HepG2 (cell line): Measurements from ENCODE around the gene EMC9. TPM values are rescaled to one million over a fixed set of nuclear protein-coding genes. Genes with fewer than 3 reads are reported as not detected.

Experiments
- BRCA1 ChIP-seq: sonication (generic); formaldehyde crosslinking; IDR thresholded peaks from 2 replicates; pipeline ENCODE4 v1.4.0; 2020; ENCODE audit warnings: missing genetic modification reagents
- KAT8 ChIP-seq: IDR thresholded peaks from 2 replicates; pipeline ENCODE4 v1.6.1; 2016; ENCODE audit warnings: missing genetic modification reagents, missing compliant biosample characterization
- MIXL1 ChIP-seq: IDR thresholded peaks from 2 replicates; pipeline ENCODE4 v1.6.1; 2016
- MTERF4 ChIP-seq: sonication (generic); formaldehyde crosslinking; IDR thresholded peaks from 2 replicates; pipeline ENCODE4 v1.8.0; 2023; ENCODE audit warnings: mild to moderate bottlenecking, missing genetic modification reagents
- NFAT5 ChIP-seq: sonication (generic); formaldehyde crosslinking; IDR thresholded peaks from 2 replicates; pipeline ENCODE4 v1.4.0; 2020; ENCODE audit warnings: missing genetic modification reagents
- NFE2L1 ChIP-seq: sonication (generic); formaldehyde crosslinking; IDR thresholded peaks from 2 replicates; pipeline ENCODE4 v1.4.0; 2020; ENCODE audit warnings: missing genetic modification reagents, mild to moderate bottlenecking, borderline replicate concordance
- NFIB ChIP-seq: sonication (generic); formaldehyde crosslinking; IDR thresholded peaks from 2 replicates; pipeline ENCODE4 v1.9.0; 2021; ENCODE audit warnings: missing genetic modification reagents, mild to moderate bottlenecking, borderline replicate concordance
- NONO ChIP-seq, 2 experiments: fragments of 450-650 bp in 1 of 2; sonication (generic) in 1 of 2; formaldehyde crosslinking in 1 of 2; IDR thresholded peaks in 1 of 2; conservative IDR thresholded peaks in 1 of 2; 2 replicates each; pipeline versions ENCODE4 v1.6.1 to v1.8.0; 2017 to 2022; ENCODE audit warnings: mild to moderate bottlenecking in 1 of 2, missing genetic modification reagents in 1 of 2, moderate library complexity in 1 of 2
- PLSCR1 ChIP-seq: sonication (generic); formaldehyde crosslinking; IDR thresholded peaks from 2 replicates; pipeline ENCODE4 v1.5.0; 2020; ENCODE audit warnings: missing genetic modification reagents, mild to moderate bottlenecking, borderline replicate concordance
- RBM39 ChIP-seq: fragments of 200-400 bp; formaldehyde crosslinking; IDR thresholded peaks from one replicate; pipeline ENCODE4 v1.6.1; 2018; ENCODE audit warnings: antibody characterized with exemption, mild to moderate bottlenecking, low read depth, low read length; ENCODE audit not compliant: poor library complexity, severe bottlenecking
- RFXAP ChIP-seq: sonication (generic); formaldehyde crosslinking; IDR thresholded peaks from 2 replicates; pipeline ENCODE4 v1.4.0; 2020; ENCODE audit warnings: missing genetic modification reagents, borderline replicate concordance
- WIZ ChIP-seq: sonication (generic); formaldehyde crosslinking; IDR thresholded peaks from 2 replicates; pipeline ENCODE4 v1.5.1; 2020; ENCODE audit warnings: mild to moderate bottlenecking, missing genetic modification reagents
- XRCC5 ChIP-seq: fragments of 200-400 bp; formaldehyde crosslinking; optimal IDR thresholded peaks from 2 replicates; pipeline ENCODE3; 2017; ENCODE audit warnings: mild to moderate bottlenecking, low read length
- ZFP36L1 ChIP-seq: sonication (generic); formaldehyde crosslinking; IDR thresholded peaks from 2 replicates; pipeline ENCODE4 v1.8.0; 2022; ENCODE audit warnings: mild to moderate bottlenecking, missing genetic modification reagents, moderate library complexity
- ZNF33B ChIP-seq: sonication (generic); formaldehyde crosslinking; IDR thresholded peaks from 2 replicates; pipeline ENCODE4 v1.5.1; 2020; ENCODE audit warnings: mild to moderate bottlenecking, missing genetic modification reagents
- ZNF382 ChIP-seq: sonication (generic); formaldehyde crosslinking; IDR thresholded peaks from 2 replicates; pipeline ENCODE4 v1.5.0; 2020; ENCODE audit warnings: missing genetic modification reagents, mild to moderate bottlenecking, borderline replicate concordance
- ZNF609 ChIP-seq: sonication (generic); formaldehyde crosslinking; IDR thresholded peaks from 2 replicates; pipeline ENCODE4 v1.4.0; 2020; ENCODE audit warnings: mild to moderate bottlenecking, missing genetic modification reagents, borderline replicate concordance
- ZNF670 ChIP-seq: sonication (generic); formaldehyde crosslinking; IDR thresholded peaks from 2 replicates; pipeline ENCODE4 v1.8.0; 2022; ENCODE audit warnings: mild to moderate bottlenecking, missing genetic modification reagents, borderline replicate concordance
- ZNF713 ChIP-seq: sonication (generic); formaldehyde crosslinking; IDR thresholded peaks from 2 replicates; pipeline ENCODE4 v1.4.0; 2020; ENCODE audit warnings: mild to moderate bottlenecking, missing genetic modification reagents
- polyA plus RNA-seq, 8 experiments: library from polyadenylated mRNA; depleted of rRNA in 3 of 8; stranded (reverse) in 7 of 8; unstranded in 1 of 8; fragments of >200 nt; fragmentation: Illumina TruSeq in 4 of 8; extraction: Trizol in 4 of 8; gene quantifications; 2 replicates each; pipeline versions ENCODE4 v1.2.1 to v1.2.3, GENCODE V29; 2011 to 2016; ENCODE audit warnings: low read depth in 4 of 8, missing spikeins in 1 of 8, mixed read lengths in 1 of 8; ENCODE audit not compliant: insufficient read depth in 1 of 8
- total RNA-seq, 5 experiments: library from RNA; depleted of rRNA; stranded (reverse); fragments of >200 nt; fragmentation: Illumina TruSeq; extraction: Trizol; gene quantifications; 2 replicates each; pipeline ENCODE4 v1.2.3, GENCODE V29; 2016; ENCODE audit warnings: low read depth in 1 of 5

Gene EMC9
- total and polyA plus RNA-seq, 2 of the 13 experiments (the other 11 are each of a cell fraction or from before 2014, with no cell fraction given), result 60.5 to 78.7 TPM

GRCh38 chr14:24135584-24135833, 5.9 kb downstream of the EMC9 start (continued):
- TF ChIP-seq BRCA1 (CRISPR knock-in tag) (no peak), ZNF33B (CRISPR knock-in tag) (no peak; the same call in 1 of the 2 replicates), NFAT5 (CRISPR knock-in tag) (peak; percentile 62; the same call in 1 of the 2 replicates), KAT8 (no peak), ZNF713 (CRISPR knock-in tag) (no peak), ZNF670 (CRISPR knock-in tag) (no peak), WIZ (no peak; the same call in 1 of the 2 replicates), MIXL1 (CRISPR knock-in tag) (no peak), ZFP36L1 (CRISPR knock-in tag) (no peak), ZNF609 (CRISPR knock-in tag) (no peak), PLSCR1 (no peak), XRCC5 (peak; percentile 12), RBM39 (no peak), RFXAP (CRISPR knock-in tag) (no peak), ZNF382 (CRISPR knock-in tag) (no peak), NFIB (CRISPR knock-in tag) (no peak), NONO (IDR thresholded peaks at IDR 0.05) (no peak; the same call in 1 of the 2 replicates), NONO (CRISPR knock-in tag; conservative IDR thresholded peaks at IDR 0.05) (no peak), NFE2L1 (CRISPR knock-in tag) (peak; percentile 84; the same call in 1 of the 2 replicates), MTERF4 (CRISPR knock-in tag) (no peak)
